ENCODE data around the gene SCFD2.

Gene SCFD2

GRCh38 chr4:53019485-53020382 lies 346.1 kb downstream of the SCFD2 start:
- DNase-seq (ENCODE audit: extremely low read depth in 1 of 2, low read depth in 1 of 2), result no peak

GRCh38 chr4:53018471-53018870 lies 347.4 kb downstream of the SCFD2 start:
- no peak for DNase-seq (ENCODE audit: extremely low read depth in 1 of 2, low read depth in 1 of 2)

GRCh38 chr4:53016099-53016820 lies 349.6 kb downstream of the SCFD2 start:
- no peak for DNase-seq (ENCODE audit: extremely low read depth in 1 of 2, low read depth in 1 of 2)

GRCh38 chr4:53015681-53016080 lies 350.2 kb downstream of the SCFD2 start:
- DNase-seq (ENCODE audit: extremely low read depth in 1 of 2, low read depth in 1 of 2), result no peak

GRCh38 chr4:53014881-53015280 lies 351.0 kb downstream of the SCFD2 start:
- DNase-seq (ENCODE audit: extremely low read depth in 1 of 2, low read depth in 1 of 2), result no peak

GRCh38 chr4:53013873-53014775 lies 351.7 kb downstream of the SCFD2 start:
- no peak for DNase-seq (ENCODE audit: extremely low read depth in 1 of 2, low read depth in 1 of 2)

- no peak for DNase-seq (ENCODE audit: extremely low read depth in 1 of 2, low read depth in 1 of 2)
These were observed 353.1 kb downstream of the SCFD2 start for GRCh38 chr4:53012738-53013137.

- no peak for DNase-seq (ENCODE audit: extremely low read depth in 1 of 2, low read depth in 1 of 2)
These were observed 354.5 kb downstream of the SCFD2 start for GRCh38 chr4:53011259-53011905.

- DNase-seq (ENCODE audit: extremely low read depth in 1 of 2, low read depth in 1 of 2), result no peak
These were observed 355.5 kb downstream of the SCFD2 start for GRCh38 chr4:53010318-53010717.

GRCh38 chr4:53009824-53010223 lies 356.0 kb downstream of the SCFD2 start:
- no peak for DNase-seq (ENCODE audit: extremely low read depth in 1 of 2, low read depth in 1 of 2)

GRCh38 chr4:53007024-53007423 lies 358.8 kb downstream of the SCFD2 start:
- no peak for DNase-seq (ENCODE audit: extremely low read depth in 1 of 2, low read depth in 1 of 2)

GRCh38 chr4:53005808-53006207 lies 360.1 kb downstream of the SCFD2 start:
- DNase-seq (ENCODE audit: extremely low read depth in 1 of 2, low read depth in 1 of 2), result no peak

- DNase-seq (ENCODE audit: extremely low read depth in 1 of 2, low read depth in 1 of 2), result no peak
These were observed 360.7 kb downstream of the SCFD2 start for GRCh38 chr4:53005149-53005546.

- no peak for DNase-seq (ENCODE audit: extremely low read depth in 1 of 2, low read depth in 1 of 2)
These were observed 361.2 kb downstream of the SCFD2 start for GRCh38 chr4:53004497-53005148.

GRCh38 chr4:53003959-53004358 lies 361.9 kb downstream of the SCFD2 start:
- no peak for DNase-seq (ENCODE audit: extremely low read depth in 1 of 2, low read depth in 1 of 2)

- DNase-seq (ENCODE audit: extremely low read depth in 1 of 2, low read depth in 1 of 2), result no peak
These were observed 365.3 kb downstream of the SCFD2 start for GRCh38 chr4:53000560-53000959.

GRCh38 chr4:52999626-53000025 lies 366.2 kb downstream of the SCFD2 start:
- DNase-seq (ENCODE audit: extremely low read depth in 1 of 2, low read depth in 1 of 2), result no peak

- no peak for DNase-seq (ENCODE audit: extremely low read depth in 1 of 2, low read depth in 1 of 2)
These were observed 367.4 kb downstream of the SCFD2 start for GRCh38 chr4:52998413-52998812.

GRCh38 chr4:52997132-52997416 lies 368.8 kb downstream of the SCFD2 start:
- no peak for DNase-seq (ENCODE audit: extremely low read depth in 1 of 2, low read depth in 1 of 2)

All from activated CD8-positive, alpha-beta memory T cell treated with anti-CD3 and anti-CD28 coated beads for 1 hour (primary cell).